Heart left ventricle (tissue), 13 donors: Measurements from ENCODE around the gene ZFPM1.

Experiments
- POLR2A ChIP-seq, 2 donors: fragments of 450-650 bp; IDR thresholded peaks; one replicate each; pipeline ENCODE4 v1.6.1; 2017; ENCODE audit warnings: antibody characterized with exemption in 2 of 2, mild to moderate bottlenecking in 2 of 2, moderate library complexity in 2 of 2
- TF ChIP-seq, protein P1 (sequence below), 12 donors: fragments of 200-600 bp; sonication (generic) in 4 of 12; IDR thresholded peaks; one replicate each; pipeline versions ENCODE4 v1.5.0 to v1.8.0; 2018 to 2022; ENCODE audit warnings: antibody characterized with exemption in 12 of 12, mild to moderate bottlenecking in 5 of 12
- donor health status: ischemic (EF 13 %, LVEDD 7.1; RV severe dilation, severe dysfunction).
- donor health status: DM: no; HTN: yes; CAD: no.
- donor health status: DM: no; HTN: no; CAD: no.
- donor health status: ischemic (EF 25% LVEDD 6.9; RV normal size, moderate dysfunction).
- donor health status: ischemic (EF 25% LVEDD 5.7; RV mildly dilated, moderate dysfunction).
- donor health status: ischemic (EF 35%, LVEDD 5.7; RV mildly dilated, moderate dysfunction).
- donor health status: nonischemic (EF 11% LVEDD 7.7; RV severe dilation, severe dysfunction).
- donor health status: DM: yes; HTN: yes; CAD: no.
- donor health status: PGD.
- donor health status: ischemic (EF 29% LVEDD 5.4; RV normal size, mild dysfunction).
- donor health status: nonischemic (EF 23%, LVEDD 6.1; RV moderate dilation, normal function).

DNA sequence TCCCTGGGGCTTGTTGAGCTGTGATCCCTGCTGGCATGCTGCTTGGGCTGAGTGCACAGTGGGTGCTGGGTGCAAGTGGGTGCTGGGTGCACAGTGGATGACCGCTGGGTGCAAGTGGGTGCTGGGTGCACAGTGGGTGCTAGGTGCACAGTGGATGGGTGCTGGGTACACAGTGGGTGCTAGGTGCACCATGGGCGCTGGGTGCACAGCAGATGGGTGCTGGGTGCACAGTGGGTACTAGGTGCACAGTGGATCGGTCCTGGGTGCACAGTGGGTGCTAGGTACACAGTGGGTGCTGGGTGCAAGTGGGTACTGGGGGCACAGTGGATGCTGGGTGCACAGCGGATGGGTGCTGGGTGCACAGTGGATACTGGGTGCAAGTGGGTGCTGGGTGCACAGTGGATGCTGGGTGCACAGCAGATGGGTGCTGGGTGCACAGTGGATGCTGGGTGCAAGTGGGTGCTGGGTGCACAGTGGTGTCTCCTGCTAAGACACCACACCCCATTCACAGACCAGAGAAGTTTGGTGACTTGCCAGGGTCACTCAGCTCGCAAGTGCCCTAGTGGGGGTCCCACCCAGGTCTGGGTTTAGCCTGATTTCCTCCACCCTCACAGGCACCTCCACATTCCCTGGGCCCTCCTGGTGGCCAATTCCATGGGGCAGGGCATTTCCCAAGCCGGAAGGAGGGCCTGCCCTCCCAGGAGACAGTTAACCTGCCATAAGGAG is 33.5 kb downstream of the ZFPM1 start:
- TF ChIP-seq POLR2A (IDR thresholded peaks at IDR 0.05), result no peak
- TF ChIP-seq, protein P1, sequence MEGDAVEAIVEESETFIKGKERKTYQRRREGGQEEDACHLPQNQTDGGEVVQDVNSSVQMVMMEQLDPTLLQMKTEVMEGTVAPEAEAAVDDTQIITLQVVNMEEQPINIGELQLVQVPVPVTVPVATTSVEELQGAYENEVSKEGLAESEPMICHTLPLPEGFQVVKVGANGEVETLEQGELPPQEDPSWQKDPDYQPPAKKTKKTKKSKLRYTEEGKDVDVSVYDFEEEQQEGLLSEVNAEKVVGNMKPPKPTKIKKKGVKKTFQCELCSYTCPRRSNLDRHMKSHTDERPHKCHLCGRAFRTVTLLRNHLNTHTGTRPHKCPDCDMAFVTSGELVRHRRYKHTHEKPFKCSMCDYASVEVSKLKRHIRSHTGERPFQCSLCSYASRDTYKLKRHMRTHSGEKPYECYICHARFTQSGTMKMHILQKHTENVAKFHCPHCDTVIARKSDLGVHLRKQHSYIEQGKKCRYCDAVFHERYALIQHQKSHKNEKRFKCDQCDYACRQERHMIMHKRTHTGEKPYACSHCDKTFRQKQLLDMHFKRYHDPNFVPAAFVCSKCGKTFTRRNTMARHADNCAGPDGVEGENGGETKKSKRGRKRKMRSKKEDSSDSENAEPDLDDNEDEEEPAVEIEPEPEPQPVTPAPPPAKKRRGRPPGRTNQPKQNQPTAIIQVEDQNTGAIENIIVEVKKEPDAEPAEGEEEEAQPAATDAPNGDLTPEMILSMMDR (IDR thresholded peaks at IDR 0.05), result no peak
